Loucy (cell line): ENCODE results near the gene PRDM2.
A peak's percentile ranks its signal among the peaks of the same experiment; 100 is the strongest.

Experiments used
- H2AFZ ChIP-seq: fragments of 200-600 bp; sonication (generic); 2 replicates; pipeline ENCODE4 v1.6.0; 2016; ENCODE audit warnings: antibody characterized with exemption, mild to moderate bottlenecking, low read length, moderate library complexity
- H3F3A ChIP-seq: fragments of 200-600 bp; 2 replicates; pipeline ENCODE4 v1.6.0; 2016; ENCODE audit warnings: antibody characterized with exemption, low read depth, mild to moderate bottlenecking
- H3K27me3 ChIP-seq: fragments of 200-600 bp; sonication (generic); 2 replicates; pipeline ENCODE4 v1.6.1; 2014; ENCODE audit warnings: low read length, mild to moderate bottlenecking; ENCODE audit not compliant: insufficient read depth, poor library complexity, severe bottlenecking
- H3K36me3 ChIP-seq: fragments of 200-600 bp; sonication (generic); 2 replicates; pipeline ENCODE4 v1.6.1; 2016; ENCODE audit warnings: low read length; ENCODE audit not compliant: insufficient read depth
- H3K4me1 ChIP-seq: fragments of 200-600 bp; sonication (generic); 2 replicates; pipeline ENCODE4 v1.5.1; 2014; ENCODE audit warnings: low read length, mild to moderate bottlenecking; ENCODE audit not compliant: insufficient read depth, poor library complexity, severe bottlenecking
- H3K4me2 ChIP-seq: fragments of 200-600 bp; sonication (generic); 2 replicates; pipeline ENCODE4 v1.6.0; 2014; ENCODE audit warnings: antibody characterized with exemption, low read length, low read depth, mild to moderate bottlenecking; ENCODE audit not compliant: poor library complexity, severe bottlenecking
- H3K4me3 ChIP-seq: fragments of 200-600 bp; sonication (generic); 2 replicates; pipeline ENCODE4 v1.5.1; 2014; ENCODE audit warnings: low read length, mild to moderate bottlenecking, mixed read lengths; ENCODE audit not compliant: poor library complexity, severe bottlenecking
- H3K79me2 ChIP-seq: fragments of 200-600 bp; sonication (generic); 2 replicates; pipeline ENCODE4 v1.6.1; 2014; ENCODE audit warnings: low read length; ENCODE audit not compliant: insufficient read depth
- H3K9ac ChIP-seq: fragments of 200-600 bp; sonication (generic); 2 replicates; pipeline ENCODE4 v1.6.0; 2014; ENCODE audit warnings: mild to moderate bottlenecking, low read depth, low read length, moderate library complexity; ENCODE audit not compliant: poor library complexity, severe bottlenecking
- H3K9me2 ChIP-seq: fragments of 200-600 bp; sonication (generic); replicated peaks from 2 replicates; pipeline ENCODE4 v1.6.1; 2016; ENCODE audit warnings: low read depth, low read length, mixed read lengths
- H3K9me3 ChIP-seq: fragments of 200-600 bp; sonication (generic); 2 replicates; pipeline ENCODE4 v1.6.1; 2014; ENCODE audit warnings: mild to moderate bottlenecking, antibody characterized with exemption, low read length, low read depth; ENCODE audit not compliant: insufficient read depth
- H4K20me1 ChIP-seq: fragments of 200-600 bp; sonication (generic); 2 replicates; pipeline ENCODE4 v1.6.0; 2014; ENCODE audit warnings: antibody characterized with exemption, low read length, mild to moderate bottlenecking; ENCODE audit not compliant: insufficient read depth, poor library complexity, severe bottlenecking
- CTCF ChIP-seq: fragments of 200-600 bp; sonication (generic); conservative IDR thresholded peaks from 2 replicates; pipeline ENCODE4 v1.5.1; 2014; ENCODE audit warnings: mild to moderate bottlenecking, antibody characterized with exemption, low read length
- EZH2phosphoT487 ChIP-seq: fragments of 200-600 bp; IDR thresholded peaks from 2 replicates; pipeline ENCODE4 v1.6.1; 2018; ENCODE audit warnings: antibody characterized with exemption, mild to moderate bottlenecking, moderate library complexity, borderline replicate concordance

The PRDM2 gene

DNA sequence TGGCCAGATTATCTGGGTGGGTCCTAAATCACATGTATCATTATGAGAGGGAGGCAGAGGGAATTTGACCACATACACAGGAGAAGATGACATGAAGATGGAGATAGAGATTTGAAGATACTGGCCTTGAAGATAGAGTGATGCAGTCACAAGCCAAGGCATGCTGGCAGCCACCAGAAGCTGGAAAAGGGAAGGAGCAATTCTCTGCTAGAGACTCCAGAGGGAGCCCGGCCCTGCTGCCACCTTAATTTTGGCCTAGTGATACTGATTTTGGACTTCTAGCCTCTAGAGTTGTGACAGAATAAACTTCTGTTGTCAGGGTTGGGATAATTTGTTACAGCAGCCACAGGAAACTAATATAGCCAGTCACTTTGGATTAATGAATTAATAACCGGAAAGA, 2.2 kb upstream of the PRDM2 start:
- no peaks in the 10 kb centered on the region; the same call in 1 of the 2 replicates for H3K9me3 ChIP-seq
- 0 out of 2 replicates have a peak, but pooled peaks cover 6% of the 10 kb centered on the region for H3F3A ChIP-seq
- H3K27me3 ChIP-seq, result no peaks in the 10 kb centered on the region
- TF ChIP-seq EZH2phosphoT487 (no peak), CTCF (peak; percentile 33; the same call in 1 of the 2 replicates)
- H2AFZ ChIP-seq, result no peak overlapping the region
- H3K79me2 ChIP-seq, result peaks cover 36% of the 10 kb centered on the region; the same call in 1 of the 2 replicates
- no peaks in the 10 kb centered on the region for H3K36me3 ChIP-seq
- no peak overlapping the region for H3K4me3 ChIP-seq
- H4K20me1 ChIP-seq, result no peaks in the 10 kb centered on the region
- H3K9ac ChIP-seq, result no peak overlapping the region
- no peak overlapping the region for H3K4me2 ChIP-seq
- peaks cover 29% of the 10 kb centered on the region for H3K4me1 ChIP-seq
- H3K9me2 ChIP-seq, result no peaks in the 10 kb centered on the region

DNA sequence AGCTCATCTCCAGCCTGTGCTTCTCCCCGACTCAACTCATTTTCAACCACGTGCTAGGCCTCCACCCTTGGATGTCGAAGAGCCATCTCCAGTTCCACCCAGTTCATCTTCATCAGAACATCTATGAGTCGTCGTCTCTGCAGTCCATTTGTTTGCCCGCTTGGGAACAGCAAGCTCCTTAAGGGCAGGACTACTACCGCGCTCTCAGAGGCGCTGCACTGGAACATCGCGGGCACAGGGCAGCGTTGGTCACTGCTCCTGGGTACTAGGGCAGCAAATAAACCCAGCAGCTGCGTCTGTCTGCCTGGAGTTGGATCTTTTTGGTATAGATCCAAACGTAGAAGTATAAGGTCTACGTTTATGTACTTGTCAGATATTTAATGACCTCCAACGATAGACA, 478 bp upstream of the PRDM2 start:
- H2AFZ ChIP-seq, result peak overlapping the region; percentile 99
- H3K27me3 ChIP-seq, result no peaks in the 10 kb centered on the region
- H3K9me2 ChIP-seq, result no peaks in the 10 kb centered on the region
- H3F3A ChIP-seq, result 0 out of 2 replicates have a peak, but pooled peaks cover 6% of the 10 kb centered on the region
- H3K36me3 ChIP-seq, result no peaks in the 10 kb centered on the region
- H4K20me1 ChIP-seq, result peaks cover 1% of the 10 kb centered on the region
- H3K4me2 ChIP-seq, result peak overlapping the region; percentile 89
- peaks cover 54% of the 10 kb centered on the region for H3K79me2 ChIP-seq
- H3K9me3 ChIP-seq, result no peaks in the 10 kb centered on the region; the same call in 1 of the 2 replicates
- no peak for TF ChIP-seq CTCF
- TF ChIP-seq EZH2phosphoT487, result no peak
- H3K4me1 ChIP-seq, result peaks cover 39% of the 10 kb centered on the region
- H3K4me3 ChIP-seq, result peak overlapping the region; percentile 98
- peak overlapping the region; percentile 84 for H3K9ac ChIP-seq

DNA sequence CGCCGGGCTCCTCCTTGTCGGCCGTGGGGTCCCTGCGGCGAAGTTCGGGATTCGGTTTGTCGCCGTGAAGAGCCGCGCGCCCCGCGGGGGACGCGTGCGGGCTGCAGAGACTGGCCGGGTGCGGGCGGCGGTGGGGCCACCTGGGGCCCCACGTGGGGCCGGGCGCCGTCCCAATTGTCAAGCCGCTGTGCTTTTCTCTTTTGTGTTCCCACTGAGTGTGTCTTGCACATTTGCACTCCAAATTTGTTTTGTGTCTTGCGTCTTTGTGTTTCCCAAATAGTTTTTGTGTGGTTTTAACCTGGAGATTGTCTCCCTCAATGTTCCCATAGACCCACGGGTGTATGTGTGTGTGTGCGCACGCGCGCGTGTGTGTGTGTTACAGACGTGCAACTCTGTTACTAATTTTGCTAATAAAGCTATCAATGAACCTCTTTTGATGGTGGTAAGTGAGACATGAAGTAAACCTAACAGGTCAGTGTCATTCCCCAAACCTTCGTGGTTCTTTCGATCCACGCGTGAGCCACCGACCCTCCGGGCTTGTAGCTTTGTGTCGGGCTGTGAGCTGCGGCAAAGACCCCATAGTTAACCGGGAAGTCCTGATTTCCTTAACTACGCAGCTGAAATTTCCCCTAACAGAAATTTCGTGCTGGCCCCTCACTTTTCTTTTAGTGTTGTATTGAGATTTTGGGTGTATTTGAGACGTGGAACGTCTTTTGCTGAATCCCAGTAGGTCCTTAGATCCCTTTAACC, 708 bp downstream of the PRDM2 start:
- Histone ChIP-seq H3K27me3 (no peaks in the 10 kb centered on the region), H3K4me1 (peaks cover 49% of the 10 kb centered on the region), H3K9me3 (no peaks in the 10 kb centered on the region; the same call in 1 of the 2 replicates), H3K79me2 (peaks cover 64% of the 10 kb centered on the region), H3F3A (0 out of 2 replicates have a peak, but pooled peaks cover 6% of the 10 kb centered on the region), H3K4me2 (peak overlapping the region; percentile 79), H3K4me3 (peak overlapping the region; percentile 98), H2AFZ (peak overlapping the region; percentile 77), H3K36me3 (no peaks in the 10 kb centered on the region), H4K20me1 (peaks cover 7% of the 10 kb centered on the region), H3K9ac (peak overlapping the region; percentile 89), H3K9me2 (no peaks in the 10 kb centered on the region)
- no peak for TF ChIP-seq CTCF
- TF ChIP-seq EZH2phosphoT487, result no peak
